Activated CD8-positive, alpha-beta memory T cell treated with anti-CD3 and anti-CD28 coated beads, Interleukin-2, amount 50 U/mL, for 48 hours (primary cell): ENCODE measurements around the gene TKTL1.
A peak's percentile ranks its signal among the peaks of the same experiment; 100 is the strongest.
"Not testable (repeated sequence)": the region's sequence is repeated elsewhere in the genome, so short reads cannot be mapped to it uniquely, and the experiment has no call there.

Source experiments
- DNase-seq: peaks from one replicate; pipeline ENCODE4 v3.0.0-alpha.2; 2020

TKTL1 gene

GRCh38 chrX:154295664-154296310 is at the start of gene TKTL1:
Gene TKTL1, plus strand, starts transcription at chrX:154295795. Its CDS starts 65 bp downstream, at chrX:154295860.
- no peak for DNase-seq

GRCh38 chrX:154247377-154248045 is 48.1 kb upstream of the TKTL1 start:
- not testable (repeated sequence) for DNase-seq

GRCh38 chrX:154248076-154248475 is 47.5 kb upstream of the TKTL1 start:
- DNase-seq, result not testable (repeated sequence)

GRCh38 chrX:154257282-154257681 is 38.3 kb upstream of the TKTL1 start, which contains the start of gene OPN1MW3:
Gene OPN1MW3, plus strand, starts transcription at chrX:154257582. Its CDS starts 38 bp downstream, at chrX:154257620.
- DNase-seq, result not testable (repeated sequence)

GRCh38 chrX:154258711-154259110 is 36.9 kb upstream of the TKTL1 start:
- DNase-seq, result not testable (repeated sequence)

GRCh38 chrX:154263072-154263471 is 32.5 kb upstream of the TKTL1 start:
- not testable (repeated sequence) for DNase-seq

- DNase-seq, result not testable (repeated sequence)
Measured at GRCh38 chrX:154269245-154269644, 26.4 kb upstream of the TKTL1 start.

- DNase-seq, result not testable (repeated sequence)
Measured at GRCh38 chrX:154284489-154285338, 10.9 kb upstream of the TKTL1 start.

GRCh38 chrX:154286406-154286805 is 9.2 kb upstream of the TKTL1 start:
- not testable (repeated sequence) for DNase-seq

- DNase-seq, result no peak
Measured at GRCh38 chrX:154294791-154295574, 612 bp upstream of the TKTL1 start, which contains the start of gene TEX28. Gene TEX28, minus strand, starts transcription at chrX:154295124. Its CDS starts 3,007 bp downstream, at chrX:154292117.

- no peak for DNase-seq
Measured at GRCh38 chrX:154296731-154297130, 1.1 kb downstream of the TKTL1 start.

GRCh38 chrX:154298312-154298711 is 2.7 kb downstream of the TKTL1 start:
- no peak for DNase-seq

GRCh38 chrX:154300816-154301215 is 5.2 kb downstream of the TKTL1 start:
- no peak for DNase-seq

GRCh38 chrX:154302998-154303397 is 7.4 kb downstream of the TKTL1 start:
- DNase-seq, result not testable (repeated sequence)

GRCh38 chrX:154303476-154303875 is 7.9 kb downstream of the TKTL1 start:
- DNase-seq, result no peak

- DNase-seq, result no peak
Measured at GRCh38 chrX:154304846-154305245, 9.3 kb downstream of the TKTL1 start.

- no peak for DNase-seq
Measured at GRCh38 chrX:154305541-154306205, 10.1 kb downstream of the TKTL1 start.

GRCh38 chrX:154307202-154307601 is 11.6 kb downstream of the TKTL1 start:
- no peak for DNase-seq

- DNase-seq, result peak; percentile 86
Measured at GRCh38 chrX:154308108-154308946, 12.7 kb downstream of the TKTL1 start.

GRCh38 chrX:154309041-154309775 is 13.6 kb downstream of the TKTL1 start:
- no peak for DNase-seq
